ENCODE data around the gene SF1.

The SF1 gene

GRCh38 chr11:64750361-64751054 is 27.8 kb downstream of the SF1 start:
- no peak for DNase-seq (ENCODE audit: low read depth)
- H3K4me3 ChIP-seq (ENCODE audit: low read depth, low read length) = no peak overlapping the region
- TF ChIP-seq, protein P1, sequence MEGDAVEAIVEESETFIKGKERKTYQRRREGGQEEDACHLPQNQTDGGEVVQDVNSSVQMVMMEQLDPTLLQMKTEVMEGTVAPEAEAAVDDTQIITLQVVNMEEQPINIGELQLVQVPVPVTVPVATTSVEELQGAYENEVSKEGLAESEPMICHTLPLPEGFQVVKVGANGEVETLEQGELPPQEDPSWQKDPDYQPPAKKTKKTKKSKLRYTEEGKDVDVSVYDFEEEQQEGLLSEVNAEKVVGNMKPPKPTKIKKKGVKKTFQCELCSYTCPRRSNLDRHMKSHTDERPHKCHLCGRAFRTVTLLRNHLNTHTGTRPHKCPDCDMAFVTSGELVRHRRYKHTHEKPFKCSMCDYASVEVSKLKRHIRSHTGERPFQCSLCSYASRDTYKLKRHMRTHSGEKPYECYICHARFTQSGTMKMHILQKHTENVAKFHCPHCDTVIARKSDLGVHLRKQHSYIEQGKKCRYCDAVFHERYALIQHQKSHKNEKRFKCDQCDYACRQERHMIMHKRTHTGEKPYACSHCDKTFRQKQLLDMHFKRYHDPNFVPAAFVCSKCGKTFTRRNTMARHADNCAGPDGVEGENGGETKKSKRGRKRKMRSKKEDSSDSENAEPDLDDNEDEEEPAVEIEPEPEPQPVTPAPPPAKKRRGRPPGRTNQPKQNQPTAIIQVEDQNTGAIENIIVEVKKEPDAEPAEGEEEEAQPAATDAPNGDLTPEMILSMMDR (IDR thresholded peaks at IDR 0.05; ENCODE audit: insufficient read depth, low read depth, low read length, missing control alignments) = no peak

GRCh38 chr11:64747961-64748665 is 30.2 kb downstream of the SF1 start:
- H3K4me3 ChIP-seq (ENCODE audit: low read depth, low read length) = no peak overlapping the region
- no peak for DNase-seq (ENCODE audit: low read depth)
- TF ChIP-seq, protein P1 (IDR thresholded peaks at IDR 0.05; ENCODE audit: insufficient read depth, low read depth, low read length, missing control alignments) = no peak

DNA sequence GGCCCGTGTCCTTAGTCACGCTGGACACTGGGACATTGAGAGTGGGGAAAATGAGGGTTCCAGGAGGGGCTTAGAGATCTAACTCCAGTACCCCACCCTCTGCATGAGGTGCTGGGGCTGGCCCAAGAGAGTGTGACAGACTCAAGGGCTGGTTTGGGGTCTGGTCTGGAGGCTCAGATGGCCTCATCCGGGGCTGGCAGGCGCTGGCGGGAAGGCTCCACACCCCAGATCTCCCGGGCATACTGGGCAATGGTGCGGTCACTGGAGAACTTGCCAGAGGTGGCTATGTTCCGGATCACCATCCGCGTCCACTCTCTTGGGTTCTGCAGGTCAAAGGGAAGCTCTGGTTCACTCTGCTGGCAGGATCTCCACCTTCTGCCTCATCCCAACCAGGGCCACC is 31.9 kb downstream of the SF1 start:
- TF ChIP-seq, protein P1 (IDR thresholded peaks at IDR 0.05; ENCODE audit: insufficient read depth, low read depth, low read length, missing control alignments) = no peak
- H3K4me3 ChIP-seq (ENCODE audit: low read depth, low read length) = no peak overlapping the region
- DNase-seq (ENCODE audit: low read depth) = no peak

DNA sequence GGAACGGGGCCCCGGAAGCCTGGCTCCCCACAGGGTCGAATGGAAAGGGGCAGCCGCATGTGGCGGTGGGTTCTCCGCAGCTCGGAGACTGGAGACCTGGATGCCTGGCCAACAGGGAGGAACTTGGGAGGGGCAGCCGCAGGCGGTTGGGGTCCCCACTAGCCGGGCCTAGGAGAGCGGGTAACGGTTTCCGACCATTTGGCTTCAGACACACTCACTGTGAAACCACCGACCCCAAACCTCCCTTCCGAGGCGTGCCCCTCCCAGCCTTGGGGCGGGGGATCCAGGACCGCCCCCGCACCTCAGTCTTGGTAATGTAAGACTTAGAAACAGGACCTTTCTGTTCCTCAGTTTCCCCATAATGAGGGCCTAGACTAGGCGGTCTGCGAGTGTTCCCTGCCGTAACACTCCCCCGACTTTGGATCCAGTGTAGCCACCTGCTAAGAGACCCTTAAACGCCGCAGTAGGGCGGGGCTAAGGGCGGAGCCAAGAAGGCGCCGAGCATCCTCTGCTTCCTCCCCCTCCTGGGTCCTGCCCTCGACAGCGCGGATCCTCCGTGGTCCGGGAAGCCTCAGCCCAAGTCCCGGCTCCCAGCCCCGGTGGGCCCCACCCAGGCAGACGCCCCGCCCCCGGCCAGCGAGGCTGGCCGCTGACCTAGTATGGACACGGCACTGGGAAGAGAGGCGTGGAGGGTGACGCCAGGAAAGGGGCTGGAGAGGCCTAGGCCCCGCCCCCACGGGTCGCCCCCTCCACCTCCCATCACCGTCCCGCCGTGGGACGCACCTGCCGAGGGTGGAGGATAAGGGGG is 32.6 kb downstream of the SF1 start:
- TF ChIP-seq, protein P1 (IDR thresholded peaks at IDR 0.05; ENCODE audit: insufficient read depth, low read depth, low read length, missing control alignments) = no peak
- peak; percentile 68 for DNase-seq (ENCODE audit: low read depth)
- peak overlapping the region; percentile 56 for H3K4me3 ChIP-seq (ENCODE audit: low read depth, low read length)

DNA sequence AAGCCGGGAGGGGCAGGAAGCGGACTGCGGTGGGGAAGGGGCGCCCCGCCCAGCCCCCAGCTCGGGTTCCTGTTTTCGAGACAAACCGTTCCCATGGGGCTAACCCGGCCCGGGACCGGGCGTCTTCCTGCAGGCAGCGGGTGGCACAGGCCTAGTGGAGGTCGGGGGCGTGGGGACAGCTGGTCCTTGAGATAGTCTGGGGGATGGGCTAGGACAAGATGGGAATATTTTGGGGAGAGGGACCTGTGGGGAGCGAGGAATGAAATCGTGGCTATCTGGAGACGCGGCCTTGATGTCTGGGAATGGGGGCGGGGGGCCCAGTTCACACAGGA is 33.2 kb downstream of the SF1 start:
- TF ChIP-seq, protein P1 (IDR thresholded peaks at IDR 0.05; ENCODE audit: insufficient read depth, low read depth, low read length, missing control alignments) = no peak
- peak overlapping the region; percentile 56 for H3K4me3 ChIP-seq (ENCODE audit: low read depth, low read length)
- peak; percentile 82 for DNase-seq (ENCODE audit: low read depth)

GRCh38 chr11:64744544-64745188 is 33.7 kb downstream of the SF1 start:
- H3K4me3 ChIP-seq (ENCODE audit: low read depth, low read length) = peak overlapping the region; percentile 56
- no peak for DNase-seq (ENCODE audit: low read depth)
- TF ChIP-seq, protein P1 (IDR thresholded peaks at IDR 0.05; ENCODE audit: insufficient read depth, low read depth, low read length, missing control alignments) = no peak
